T-helper 1 cell (primary cell): ENCODE results near the gene SMARCE1.

Source experiments
- DNase-seq, 5 donors: peaks; one replicate each; pipeline ENCODE4 v3.0.0-alpha.2; 2012 to 2020
- total RNA-seq, 4 donors: gene quantifications; one replicate each; lab custom pipeline; 2026; lab: John Stamatoyannopoulos, UW

The SMARCE1 gene
- total RNA-seq = 14.7 to 22.3 (median 18.1) reads per million in 4 donors

DNA sequence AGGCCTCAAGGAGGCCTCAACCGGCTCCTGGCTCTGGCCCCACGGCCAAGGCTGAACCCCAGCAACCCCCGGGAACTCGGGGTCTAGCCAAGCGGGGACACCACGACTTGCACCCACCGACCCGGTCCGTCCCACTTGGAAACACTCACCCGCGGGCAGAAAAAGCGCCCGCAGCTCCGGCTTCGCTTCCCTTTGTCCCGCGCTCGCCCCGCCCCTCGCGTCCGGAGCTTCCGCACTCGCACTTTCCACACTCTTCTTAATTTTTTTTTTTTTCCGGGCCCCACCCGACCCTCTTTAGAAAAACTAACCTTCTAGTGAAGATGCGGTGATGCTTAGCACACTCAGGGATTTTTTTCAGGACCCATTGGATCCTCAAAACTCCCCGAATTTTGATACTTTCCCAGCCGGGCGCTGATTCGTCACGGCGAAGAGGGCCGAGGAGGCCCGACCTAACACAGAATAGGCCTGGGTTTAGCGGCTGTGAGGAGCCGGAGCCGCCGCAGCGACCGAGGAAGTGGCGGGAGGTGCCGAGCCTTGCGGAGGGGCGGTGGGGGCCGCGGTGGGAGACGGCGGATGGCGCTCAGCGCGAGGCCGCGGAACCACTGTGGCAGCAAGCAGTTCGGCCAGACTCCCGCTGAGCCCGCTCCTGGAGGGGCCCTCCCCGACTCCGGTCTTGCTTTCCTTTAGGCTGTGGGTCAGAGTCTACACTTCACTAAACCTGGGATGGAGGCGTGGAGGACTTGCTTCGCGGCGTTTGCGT is at the start of gene SMARCE1:
Gene SMARCE1, minus strand, starts transcription at position 195 of the 760 bp plus-strand sequence. CDS start 2,016 bp downstream, outside the sequence.
- peak; percentile 49 to 79 (median 61) for DNase-seq

DNA sequence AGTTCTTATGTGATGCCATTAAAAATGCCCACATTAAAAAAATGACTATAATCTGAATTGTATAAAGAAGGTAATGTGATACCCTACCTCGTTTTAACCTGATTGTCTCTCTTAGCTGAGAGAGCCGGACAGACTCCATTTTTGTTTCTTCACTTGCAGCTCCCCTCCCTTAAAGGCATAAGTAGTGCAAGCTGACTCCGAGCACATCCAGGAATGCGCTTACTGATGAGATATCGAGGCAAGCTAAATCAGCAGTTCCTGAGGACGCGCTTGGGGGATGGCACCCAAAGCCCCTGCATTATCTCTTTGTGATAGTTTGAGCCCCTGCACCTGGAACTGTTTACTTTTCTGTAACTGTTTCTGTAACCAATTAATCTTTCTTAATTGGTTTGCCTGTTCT is 49.7 kb upstream of the SMARCE1 start:
- DNase-seq = no peak

DNA sequence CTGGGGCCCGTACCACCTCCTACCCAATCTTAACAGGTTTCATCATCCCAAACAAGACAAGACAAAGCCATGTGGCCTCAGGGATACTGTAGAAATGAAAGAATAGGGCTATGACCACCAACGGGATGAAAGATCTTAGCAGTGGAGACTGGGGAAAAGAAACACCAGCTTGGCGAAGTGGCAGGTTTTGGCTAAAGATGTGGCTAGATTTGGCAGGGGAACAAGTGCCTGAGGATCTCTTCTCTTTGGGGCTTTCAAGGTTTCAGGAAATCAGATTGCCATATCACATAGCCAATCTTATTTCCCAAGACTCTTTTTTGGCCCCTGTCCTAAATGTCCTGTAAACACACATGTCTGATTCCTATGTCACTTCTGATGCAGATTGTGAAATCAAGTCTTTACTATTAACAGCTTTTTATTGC is 49.0 kb upstream of the SMARCE1 start:
- DNase-seq = no peak

GRCh38 chr17:40695874-40696472 is 48.4 kb upstream of the SMARCE1 start:
- DNase-seq = no peak

DNA sequence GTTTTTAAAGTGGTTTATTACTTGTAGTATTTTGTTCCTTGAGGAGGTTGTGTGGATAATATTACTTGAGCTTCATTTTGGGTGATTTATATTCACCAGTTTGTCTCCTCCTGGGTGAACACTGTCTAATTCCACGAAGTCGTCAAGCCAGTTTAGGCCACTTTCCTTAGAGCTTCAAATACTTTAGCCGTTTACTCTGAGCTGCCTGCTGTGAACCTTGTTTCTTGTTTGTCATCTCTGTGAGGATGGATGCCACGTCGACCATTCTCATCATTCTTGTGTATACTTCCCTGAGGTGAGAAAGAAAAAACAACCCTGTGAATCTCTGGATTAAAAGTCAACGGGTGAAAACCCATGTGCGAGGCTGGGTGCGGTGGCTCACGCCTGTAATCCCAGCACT is 47.0 kb upstream of the SMARCE1 start:
- no peak for DNase-seq

DNA sequence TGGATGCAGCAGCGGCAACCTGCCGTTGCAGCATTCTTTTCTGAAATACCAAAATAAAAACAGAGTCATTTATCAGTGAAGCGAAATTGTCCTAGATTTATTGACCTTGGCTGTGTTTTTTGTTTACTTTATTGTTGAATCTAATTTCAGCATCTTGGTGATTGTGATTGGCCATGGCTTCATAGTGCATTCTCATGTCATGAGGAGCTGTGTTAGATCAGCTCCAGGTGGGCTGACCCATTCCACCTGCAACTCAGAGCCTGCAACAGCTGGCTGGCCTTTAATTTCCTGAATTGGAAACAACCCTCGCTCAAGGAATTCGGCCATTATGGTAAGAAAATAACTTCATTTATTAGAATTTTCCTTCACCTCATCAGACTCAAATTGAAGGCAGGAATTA is 39.5 kb upstream of the SMARCE1 start:
- DNase-seq = no peak

DNA sequence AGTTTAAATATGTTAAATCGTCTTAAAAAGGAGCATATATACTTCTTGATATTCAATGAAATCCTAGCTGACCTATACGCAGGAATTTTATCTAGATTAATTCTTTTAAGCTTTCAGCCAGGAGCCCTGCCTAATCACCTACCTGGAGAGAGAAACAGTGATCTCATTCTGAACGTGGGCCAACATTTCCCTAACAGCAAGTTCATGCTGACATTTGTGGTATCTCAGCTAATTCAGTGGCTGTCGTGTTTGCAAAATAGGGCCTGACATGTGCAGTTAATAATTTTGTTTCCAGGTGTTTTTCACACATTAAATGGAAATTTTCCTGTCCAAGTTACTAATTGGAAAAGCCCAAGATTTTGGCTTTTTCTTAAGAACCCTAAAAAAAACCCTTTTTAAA is 38.6 kb upstream of the SMARCE1 start:
- no peak for DNase-seq

DNA sequence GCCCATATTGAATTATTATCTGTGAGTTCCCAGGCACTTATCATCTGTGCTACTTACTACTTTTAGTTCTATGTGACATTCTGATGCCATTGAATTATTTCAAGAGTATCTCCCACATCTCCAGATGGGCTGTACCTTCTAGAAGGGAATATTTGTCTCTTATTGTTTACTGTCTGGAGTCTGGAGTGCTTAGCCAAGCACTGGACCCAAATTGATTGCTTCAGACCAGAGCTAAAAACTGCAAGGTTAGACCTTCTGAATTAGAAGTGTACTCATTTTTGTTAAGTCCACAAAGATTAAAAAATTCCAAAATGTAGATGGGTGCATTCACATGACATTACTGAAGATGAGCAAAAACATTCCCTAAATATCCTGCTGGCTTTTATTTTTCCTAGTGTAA is 33.4 kb upstream of the SMARCE1 start:
- no peak for DNase-seq

DNA sequence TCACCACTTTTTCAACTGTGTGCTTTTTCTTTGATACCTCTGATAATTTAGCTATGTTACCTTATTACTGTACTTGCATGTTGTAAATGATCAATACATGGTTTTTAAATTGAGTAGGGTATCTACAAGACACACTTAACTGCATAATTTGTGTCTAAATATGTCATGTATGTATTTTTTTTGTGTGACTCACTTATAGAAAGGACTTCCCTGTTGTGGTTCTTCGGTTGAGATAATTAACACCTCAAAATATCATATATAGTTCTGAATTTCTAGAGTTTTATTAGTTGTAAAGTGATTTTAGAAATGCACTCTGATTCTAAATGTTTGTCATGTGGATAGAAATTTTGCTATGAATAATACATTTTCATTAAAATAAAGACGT is 31.9 kb upstream of the SMARCE1 start:
- DNase-seq = no peak

GRCh38 chr17:40678902-40679522 is 31.4 kb upstream of the SMARCE1 start:
- no peak for DNase-seq

- DNase-seq = no peak
Observed at GRCh38 chr17:40675905-40676304, 28.3 kb upstream of the SMARCE1 start.

DNA sequence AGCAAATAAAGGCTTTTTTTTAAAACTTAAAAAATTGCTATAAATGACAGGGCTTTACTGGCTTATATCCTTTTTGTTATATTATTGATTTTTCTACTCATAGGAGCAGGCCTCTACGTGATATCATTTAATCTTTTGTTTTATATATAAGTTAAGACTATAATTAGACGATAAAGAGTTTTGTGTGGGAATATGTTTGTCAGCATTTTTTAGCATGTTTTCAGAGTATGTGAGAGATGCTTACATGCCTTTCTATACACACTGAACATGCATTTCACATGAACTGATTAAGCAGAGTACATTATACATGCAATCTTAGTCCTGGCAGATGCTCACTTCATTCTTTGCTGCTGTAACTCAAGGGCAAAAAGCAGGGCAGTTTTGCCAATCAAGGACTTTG is 25.0 kb upstream of the SMARCE1 start:
- DNase-seq = no peak

DNA sequence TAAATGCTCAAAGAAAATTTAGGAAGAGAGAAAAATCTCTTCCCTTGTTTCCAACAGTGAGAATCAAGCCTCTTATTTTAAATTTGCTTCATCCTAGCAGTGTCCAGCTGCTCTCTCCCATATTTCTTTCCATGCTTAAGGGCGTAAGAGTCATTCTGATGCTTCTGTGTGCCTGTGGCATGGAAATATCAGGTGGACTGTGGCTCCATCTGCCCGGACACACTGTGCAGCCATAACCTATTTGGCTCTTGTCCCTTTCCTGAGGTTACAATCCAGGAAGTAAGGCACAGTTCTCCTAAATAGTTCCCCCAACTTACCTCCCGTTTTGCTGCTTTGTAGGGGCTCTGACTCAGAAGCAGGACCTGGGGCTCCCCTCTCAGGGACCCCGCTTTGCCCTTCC is 23.7 kb upstream of the SMARCE1 start:
- DNase-seq = no peak

GRCh38 chr17:40666331-40666730 is 18.7 kb upstream of the SMARCE1 start:
- DNase-seq = no peak

- DNase-seq = no peak
Observed at GRCh38 chr17:40664582-40665333, 17.1 kb upstream of the SMARCE1 start, which contains the start of gene KRT222. Gene KRT222 (minus strand): TSS chr17:40665177. CDS start chr17:40665099, 78 bp downstream.

GRCh38 chr17:40663252-40663651 is 15.6 kb upstream of the SMARCE1 start:
- no peak for DNase-seq

GRCh38 chr17:40659911-40660310 is 12.3 kb upstream of the SMARCE1 start:
- no peak for DNase-seq

DNA sequence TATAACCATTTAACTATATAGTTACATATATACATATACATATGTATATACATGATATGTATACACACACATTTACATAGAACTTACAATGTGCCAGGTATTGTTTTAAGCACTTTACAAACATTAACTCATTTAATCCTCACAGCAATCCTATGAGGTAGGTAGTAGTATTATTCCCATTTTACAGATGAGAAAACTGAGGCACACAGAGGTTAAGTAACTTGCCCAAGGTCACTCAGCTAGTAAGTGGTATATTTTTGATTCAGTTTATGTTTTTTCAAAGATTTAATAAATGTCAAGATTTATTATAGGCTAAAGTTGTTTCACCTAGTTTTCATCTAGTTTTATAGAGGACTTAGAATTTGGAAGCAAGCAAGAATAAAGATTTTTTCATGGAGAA is 10.8 kb upstream of the SMARCE1 start:
- no peak for DNase-seq

DNA sequence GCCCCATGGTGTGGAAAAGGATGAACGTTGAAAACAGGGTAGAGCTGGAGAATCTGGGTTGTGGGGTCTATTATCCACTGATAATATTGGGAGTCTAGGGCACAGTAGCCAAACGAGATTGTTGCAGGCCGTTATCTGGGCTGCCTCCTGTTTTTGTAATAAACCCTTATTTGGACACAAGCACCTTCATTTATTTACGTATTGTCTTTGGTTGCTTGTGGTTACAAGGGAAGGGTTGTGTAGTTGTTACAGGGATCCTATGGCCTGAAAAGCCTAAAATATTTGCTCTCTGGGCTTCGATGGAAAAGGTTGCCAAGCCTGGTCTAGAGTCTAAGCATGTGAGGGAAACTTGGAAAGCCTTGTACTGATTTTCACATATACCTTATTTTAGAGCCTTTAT is 4.3 kb upstream of the SMARCE1 start:
- no peak for DNase-seq

GRCh38 chr17:40648384-40648968 is 858 bp upstream of the SMARCE1 start:
- no peak for DNase-seq

DNA sequence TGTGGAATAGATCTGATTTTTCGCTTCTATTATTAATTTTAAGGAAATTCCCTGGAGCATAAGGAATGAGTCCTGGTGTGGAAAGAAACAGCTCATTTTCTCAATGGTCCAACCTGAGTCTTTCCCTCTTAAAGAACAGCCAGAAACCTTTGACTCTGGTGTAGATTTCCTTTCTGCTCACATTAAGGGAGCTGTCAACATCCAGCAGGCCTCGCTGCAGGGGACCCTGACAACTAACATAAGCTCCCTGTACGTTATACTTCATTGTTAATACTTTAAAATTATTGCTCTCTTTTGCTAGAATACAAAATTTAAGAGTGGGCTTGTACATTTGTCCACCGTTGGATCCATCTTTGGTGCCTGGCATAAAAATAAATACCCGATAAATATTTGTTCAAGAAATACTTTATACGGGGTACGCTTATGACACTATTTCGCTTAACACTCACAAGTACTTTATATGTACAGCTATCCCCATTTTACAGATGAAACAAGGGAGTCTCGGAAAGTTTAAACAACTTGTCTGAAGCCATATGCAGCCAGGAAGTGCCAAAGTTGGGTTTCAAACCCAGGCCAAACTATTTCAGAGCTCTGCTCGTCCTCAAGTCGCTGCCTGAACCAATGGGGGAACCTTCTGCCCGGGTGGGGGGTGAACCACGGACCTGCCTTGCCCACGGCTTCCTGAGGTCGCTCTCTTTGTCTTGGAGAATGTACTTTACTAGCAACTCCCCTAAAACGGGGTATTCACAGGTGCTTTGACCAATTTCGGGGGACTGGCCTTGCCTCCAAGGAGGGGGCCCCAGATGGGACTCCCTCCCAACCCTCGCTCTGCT is 611 bp downstream of the SMARCE1 start:
- DNase-seq = peak in 4 of 5 donors; percentile 6 to 39 (median 18)

DNA sequence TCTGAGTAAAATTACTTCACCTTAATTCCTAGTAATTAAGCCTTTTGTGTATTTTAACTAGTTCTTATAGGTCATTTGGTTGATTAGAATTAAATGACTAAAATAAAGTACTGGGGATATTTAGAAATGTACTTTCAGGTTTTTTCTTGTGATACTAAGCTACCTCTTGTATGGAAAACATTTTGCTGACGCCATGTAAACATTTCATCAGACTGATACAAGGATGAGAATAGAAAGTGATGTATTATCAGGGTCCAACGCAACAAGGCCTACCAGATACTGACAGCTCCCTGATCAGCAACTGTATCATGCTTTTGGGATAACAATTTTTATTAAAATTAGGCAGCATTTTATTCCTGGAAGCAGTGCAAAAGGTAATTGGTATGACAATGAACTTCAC is 1.7 kb downstream of the SMARCE1 start:
- no peak for DNase-seq
